GM08714 (cell line): ENCODE measurements around the gene TOB1.
"Not testable (repeated sequence)": the region's sequence is repeated elsewhere in the genome, so short reads cannot be mapped to it uniquely, and the experiment has no call there.

Experiments
- H3K4me3 ChIP-seq: fragments of 200-500 bp; sonication (Bioruptor generic); 2 replicates; pipeline ENCODE4 v1.5.1; 2014; ENCODE audit warnings: mild to moderate bottlenecking, low read length, inconsistent platforms
- ZNF274 ChIP-seq: IDR thresholded peaks from 2 replicates; pipeline ENCODE4 v1.6.1; 2012; ENCODE audit warnings: mild to moderate bottlenecking, low read depth, low read length

Gene TOB1

DNA sequence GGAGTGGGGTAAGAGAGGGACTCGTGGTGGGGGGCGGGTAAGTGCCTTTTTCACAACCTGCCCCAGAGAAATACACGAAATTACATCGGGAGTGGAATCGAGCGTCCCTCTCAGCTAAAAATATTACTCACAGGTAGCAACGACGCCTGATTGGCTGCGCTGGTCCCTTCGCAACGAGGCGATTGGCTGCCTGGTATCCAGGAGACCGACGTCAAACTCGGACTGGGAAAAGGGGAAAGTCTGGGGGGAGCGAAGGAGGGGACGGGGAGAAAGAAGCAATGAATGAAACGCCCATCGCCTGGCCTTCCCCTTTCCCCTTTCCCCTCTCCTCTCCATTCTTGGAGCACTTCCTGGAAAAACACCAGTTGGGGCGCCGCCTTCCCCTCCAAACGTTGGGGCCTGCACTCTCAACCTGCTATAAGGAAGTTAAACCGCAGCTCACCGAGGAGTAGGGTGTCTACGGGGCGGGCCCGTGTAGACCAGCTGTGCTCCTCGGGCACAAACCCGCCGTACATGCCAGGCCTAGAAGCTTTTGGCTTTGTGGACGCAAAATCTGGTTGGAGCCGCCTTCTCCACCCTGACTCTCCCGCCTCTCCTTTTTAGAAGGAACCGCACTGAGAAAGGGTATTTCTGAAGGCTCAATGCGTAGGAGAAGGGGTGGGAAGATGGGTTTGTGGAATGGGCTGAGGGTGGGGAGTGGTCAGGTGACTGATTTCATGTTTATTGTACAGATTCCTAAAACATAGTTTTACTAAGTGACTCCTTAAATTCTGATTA is 1.4 kb upstream of the TOB1 start:
- peak overlapping the region; percentile 75 for H3K4me3 ChIP-seq
- no peak for TF ChIP-seq ZNF274

DNA sequence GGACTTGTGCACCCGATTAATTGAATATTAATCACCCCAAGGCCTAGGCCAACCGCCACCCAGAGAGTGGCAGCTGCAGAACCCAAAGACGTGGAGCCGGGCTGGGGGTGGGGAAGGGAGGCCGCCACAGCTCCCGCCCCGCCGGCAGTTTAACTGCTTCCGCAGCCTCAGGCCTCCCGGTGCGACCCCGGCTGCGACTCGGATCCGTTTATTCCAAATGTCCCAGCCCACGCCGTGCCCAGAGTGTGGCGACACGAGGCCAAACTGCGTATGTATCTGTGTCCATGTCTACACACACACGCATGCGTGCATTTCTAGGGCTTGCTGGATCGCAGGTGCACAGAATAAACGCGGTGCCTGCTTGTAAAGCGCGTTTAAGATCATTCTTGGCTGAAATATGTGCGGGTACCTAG is 802 bp upstream of the TOB1 start:
- TF ChIP-seq ZNF274 = no peak
- peak overlapping the region; percentile 75 for H3K4me3 ChIP-seq

DNA sequence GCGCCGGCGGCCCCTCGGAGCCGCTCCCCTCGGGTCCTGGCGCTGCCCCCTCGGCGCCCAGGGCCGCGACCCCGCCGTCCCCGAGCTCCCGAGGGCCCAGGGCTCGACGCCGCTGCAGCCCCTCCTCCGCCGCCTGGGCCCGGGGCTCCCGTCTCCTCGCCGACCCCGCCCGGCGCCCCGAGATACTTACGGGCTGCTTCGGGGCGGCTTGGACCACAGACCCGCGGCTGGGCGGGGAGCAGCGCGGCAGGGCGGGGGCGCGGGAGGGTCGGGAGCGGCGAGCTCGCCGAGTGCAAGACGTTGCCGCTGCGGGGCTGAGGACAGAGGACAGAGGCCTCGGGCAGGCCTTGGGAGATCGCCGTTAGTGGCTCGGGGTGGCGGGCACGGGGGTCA is 290 bp downstream of the TOB1 start:
- no peak for TF ChIP-seq ZNF274
- H3K4me3 ChIP-seq = peak overlapping the region; percentile 95

DNA sequence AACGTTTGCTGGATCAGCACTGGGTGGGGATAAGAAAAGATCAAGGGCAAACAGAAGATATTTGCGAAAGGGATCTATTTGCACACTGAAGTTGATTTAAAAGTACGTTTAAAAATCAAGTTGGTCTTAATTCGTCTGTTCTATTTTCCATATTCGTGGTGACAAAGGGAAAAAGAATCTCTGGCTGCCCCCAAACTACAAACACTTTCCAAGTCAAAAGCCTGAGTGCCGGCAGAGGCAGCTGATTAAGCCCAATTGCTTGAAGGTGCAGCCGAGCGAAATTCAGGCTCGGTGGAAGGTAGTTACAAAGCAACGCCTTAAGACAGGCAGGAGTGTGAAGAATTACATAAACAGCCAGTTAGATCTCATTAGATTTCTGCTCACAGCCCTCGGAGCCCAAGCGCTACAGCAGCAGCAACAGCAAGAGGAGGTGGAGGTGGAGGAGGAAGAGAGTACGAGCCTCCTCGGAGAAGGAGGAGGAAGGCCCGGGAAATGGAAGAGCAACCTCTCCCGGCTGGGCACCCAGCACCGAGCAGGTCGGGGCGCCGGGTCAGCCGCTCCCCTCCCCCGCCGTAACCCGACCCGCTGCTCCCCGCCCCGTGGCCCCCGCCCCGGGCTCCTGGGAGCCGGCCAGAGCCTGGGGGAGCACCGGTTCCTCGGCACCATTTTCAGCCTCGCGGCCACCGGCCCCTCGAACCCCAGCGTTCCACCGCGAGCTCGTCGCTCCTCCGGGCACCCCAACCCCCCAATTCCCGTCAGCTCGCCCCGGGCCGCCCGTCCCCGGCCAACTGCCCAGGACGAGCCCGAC is 890 bp downstream of the TOB1 start:
- no peak for TF ChIP-seq ZNF274
- H3K4me3 ChIP-seq = peak overlapping the region; percentile 95

DNA sequence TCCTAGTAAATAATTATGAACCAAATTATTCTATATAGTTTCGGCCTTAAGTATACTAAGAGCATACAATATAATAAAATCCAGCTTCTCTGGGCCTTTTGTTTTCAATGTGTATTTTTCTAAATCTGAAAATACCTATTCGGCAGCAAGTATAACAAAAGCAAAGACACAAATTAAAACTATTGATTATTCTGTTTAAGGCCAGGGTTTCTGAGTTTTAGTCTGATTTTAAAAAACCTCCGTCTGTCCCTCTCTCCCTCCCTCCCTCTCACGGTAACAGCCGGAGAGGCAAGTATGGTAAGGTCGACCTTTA is 1.5 kb downstream of the TOB1 start:
- no peak for TF ChIP-seq ZNF274
- H3K4me3 ChIP-seq = peak overlapping the region; percentile 95

DNA sequence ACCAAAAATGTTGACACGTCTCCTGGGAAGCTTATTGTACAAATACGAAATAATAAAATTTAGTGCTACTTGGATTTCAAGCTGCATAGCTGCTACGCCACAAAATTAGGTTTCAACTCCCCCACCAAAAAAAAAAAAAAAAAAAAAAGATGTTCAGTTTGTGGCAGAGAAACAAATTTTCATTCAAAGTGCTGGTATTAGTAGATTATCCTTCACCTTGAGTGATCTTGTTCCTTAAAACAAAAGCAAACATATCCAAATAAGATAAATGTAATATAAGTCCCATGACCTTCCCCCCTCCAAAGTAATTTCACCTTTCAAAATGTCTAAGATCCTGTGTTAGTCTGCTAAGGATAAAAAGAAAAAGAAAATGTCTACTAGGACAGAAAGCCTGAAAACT is 2.2 kb downstream of the TOB1 start:
- H3K4me3 ChIP-seq = no peak overlapping the region; the same call in 1 of the 2 replicates
- TF ChIP-seq ZNF274 = no peak

DNA sequence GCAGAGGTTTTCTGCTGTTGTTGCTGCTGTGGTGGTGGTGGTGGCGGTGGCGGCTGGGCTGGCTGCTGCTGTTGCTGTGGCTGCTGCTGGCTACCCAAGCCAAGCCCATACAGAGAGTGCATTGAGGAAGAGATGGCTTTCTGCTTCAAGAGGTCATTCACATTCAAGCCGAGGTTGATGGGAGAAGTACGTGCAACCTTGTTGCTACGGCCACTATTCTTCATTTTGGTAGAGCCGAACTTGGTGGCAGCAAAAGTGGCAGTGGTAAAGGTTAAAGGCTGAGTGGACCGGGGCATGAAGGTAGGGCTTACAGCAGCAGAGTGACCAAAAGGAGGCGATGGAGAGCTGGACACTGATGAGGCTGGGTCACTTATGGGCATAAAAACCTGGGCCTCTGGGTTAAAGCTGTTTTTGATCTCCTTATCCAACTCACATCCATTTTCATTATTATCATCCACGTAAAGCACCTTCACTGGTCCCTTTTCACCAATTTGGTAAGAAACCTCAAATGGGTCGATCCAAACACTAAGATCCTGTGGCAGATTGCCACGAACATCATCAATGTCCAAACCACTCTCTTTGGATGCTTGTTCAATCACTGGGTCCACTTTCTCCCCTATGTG is 2.8 kb downstream of the TOB1 start:
- no peak for TF ChIP-seq ZNF274
- H3K4me3 ChIP-seq = no peak overlapping the region

DNA sequence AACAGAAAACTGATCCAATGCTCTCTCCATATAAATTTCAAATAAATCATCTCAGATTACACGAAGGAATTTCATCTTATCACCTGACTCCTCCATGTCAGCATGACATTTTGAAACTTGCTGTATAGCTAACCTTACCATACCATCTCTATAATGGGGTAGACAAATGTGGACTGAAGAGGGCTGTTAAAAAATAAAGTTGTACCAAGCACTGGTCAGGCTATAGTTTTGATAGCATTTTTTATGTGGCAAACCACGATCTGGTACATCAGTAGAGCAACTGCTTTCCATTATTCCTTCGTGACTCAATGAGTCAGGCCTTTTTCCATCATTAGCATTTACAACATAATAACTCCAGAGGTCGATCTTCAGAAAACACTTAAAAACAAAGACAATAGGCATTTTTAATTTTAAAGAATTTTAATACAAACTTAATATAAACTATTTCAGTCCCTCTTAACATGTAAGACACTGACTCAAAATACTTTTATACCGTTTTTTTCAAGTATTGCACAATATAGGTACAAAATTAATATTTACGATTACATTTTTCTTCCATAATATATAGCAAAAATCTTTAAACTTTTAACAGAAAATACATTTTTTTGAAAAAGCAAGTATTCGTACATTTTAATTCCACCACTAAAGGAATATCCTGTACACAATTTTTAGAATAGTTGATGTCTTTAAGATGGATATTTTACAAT is 4.2 kb downstream of the TOB1 start:
- H3K4me3 ChIP-seq = no peak overlapping the region
- no peak for TF ChIP-seq ZNF274

DNA sequence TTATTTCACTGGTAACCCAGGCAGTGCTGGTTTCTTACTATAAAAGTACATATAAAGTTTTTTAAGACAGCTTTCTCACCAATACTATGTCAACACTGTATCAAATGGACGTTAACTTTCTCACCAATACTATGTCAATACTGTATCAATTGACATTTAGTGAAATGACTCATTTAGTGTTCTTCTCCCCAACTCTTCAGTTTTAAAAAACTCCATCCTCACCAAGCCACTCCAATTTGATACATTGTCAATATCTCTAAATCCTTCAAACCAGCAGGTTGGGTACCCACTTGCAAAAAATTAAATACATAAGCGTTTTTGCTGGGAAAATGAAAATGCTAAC is 4.8 kb downstream of the TOB1 start:
- TF ChIP-seq ZNF274 = no peak
- H3K4me3 ChIP-seq = no peak overlapping the region

DNA sequence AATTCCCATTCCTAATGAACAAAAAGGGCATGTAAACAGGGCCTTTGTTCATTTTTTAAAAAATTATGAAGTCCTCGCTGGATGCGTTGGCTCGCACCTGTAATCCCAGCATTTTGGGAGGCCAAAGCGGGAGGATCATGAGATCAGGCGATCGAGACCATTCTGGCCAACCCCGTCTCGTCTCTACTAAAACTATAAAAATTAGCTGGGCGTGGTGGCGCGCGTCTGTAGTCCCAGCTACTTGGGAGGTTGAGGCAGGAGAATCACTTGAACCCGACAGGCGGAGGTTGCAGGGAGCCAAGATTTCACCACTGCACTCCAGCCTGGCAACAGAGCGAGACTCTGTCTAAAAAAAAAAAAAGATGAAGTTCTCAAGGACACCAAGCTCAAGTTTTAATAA is 6.4 kb downstream of the TOB1 start:
- H3K4me3 ChIP-seq = not testable (repeated sequence)

DNA sequence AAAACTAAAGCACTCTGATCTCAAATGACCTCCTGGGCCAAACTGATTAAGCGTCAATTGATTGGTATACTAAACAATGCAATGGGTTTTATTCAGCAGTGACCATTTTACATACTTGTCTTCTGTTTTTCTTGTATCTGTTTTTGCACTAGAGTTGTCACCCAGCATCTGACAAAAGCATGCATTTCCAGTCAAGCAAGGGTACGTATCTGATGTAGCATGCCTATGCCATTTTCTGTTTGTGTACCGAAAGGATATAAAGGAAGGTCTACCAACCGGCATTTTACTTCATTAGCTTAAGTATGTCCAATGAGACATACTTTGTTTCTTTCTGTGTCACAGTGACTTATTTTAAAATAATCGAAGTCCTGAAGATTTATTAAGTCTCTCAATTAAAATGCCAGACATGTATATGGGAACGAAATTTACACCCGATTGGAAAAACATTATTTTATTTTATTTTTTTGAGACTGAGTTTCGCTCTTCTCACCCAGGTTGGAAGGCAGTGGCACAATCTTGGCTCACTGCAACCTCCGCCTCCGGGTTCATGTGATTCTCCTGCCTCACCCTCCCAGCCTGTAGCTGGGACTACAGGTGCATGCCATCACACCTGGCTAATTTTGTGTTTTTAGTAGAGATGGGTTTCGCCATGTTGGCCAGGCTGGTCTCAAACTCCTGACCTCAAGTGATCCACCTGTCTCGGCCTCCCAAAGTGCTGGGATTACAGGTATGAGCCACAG is 7.5 kb downstream of the TOB1 start:
- TF ChIP-seq ZNF274 = no peak
- no peak overlapping the region for H3K4me3 ChIP-seq

DNA sequence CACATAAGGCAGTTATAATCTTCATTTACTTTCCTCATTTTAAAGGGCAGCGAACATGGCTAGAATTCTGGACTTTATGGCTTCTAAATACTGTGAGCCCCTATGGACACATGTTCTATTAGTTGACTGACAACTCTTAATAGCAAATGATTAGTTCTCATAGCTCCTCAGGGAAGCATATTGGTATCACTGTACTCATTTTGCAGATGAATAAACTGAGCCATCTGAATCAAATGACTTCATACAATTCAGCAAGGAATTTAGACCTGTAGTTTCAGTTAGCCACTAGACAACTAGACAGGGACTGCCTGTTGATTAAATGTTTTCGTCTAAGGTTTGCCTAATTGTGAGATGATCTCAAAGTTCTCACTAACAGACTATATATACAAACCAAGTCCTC is 9.7 kb downstream of the TOB1 start:
- TF ChIP-seq ZNF274 = no peak
- no peak overlapping the region for H3K4me3 ChIP-seq

DNA sequence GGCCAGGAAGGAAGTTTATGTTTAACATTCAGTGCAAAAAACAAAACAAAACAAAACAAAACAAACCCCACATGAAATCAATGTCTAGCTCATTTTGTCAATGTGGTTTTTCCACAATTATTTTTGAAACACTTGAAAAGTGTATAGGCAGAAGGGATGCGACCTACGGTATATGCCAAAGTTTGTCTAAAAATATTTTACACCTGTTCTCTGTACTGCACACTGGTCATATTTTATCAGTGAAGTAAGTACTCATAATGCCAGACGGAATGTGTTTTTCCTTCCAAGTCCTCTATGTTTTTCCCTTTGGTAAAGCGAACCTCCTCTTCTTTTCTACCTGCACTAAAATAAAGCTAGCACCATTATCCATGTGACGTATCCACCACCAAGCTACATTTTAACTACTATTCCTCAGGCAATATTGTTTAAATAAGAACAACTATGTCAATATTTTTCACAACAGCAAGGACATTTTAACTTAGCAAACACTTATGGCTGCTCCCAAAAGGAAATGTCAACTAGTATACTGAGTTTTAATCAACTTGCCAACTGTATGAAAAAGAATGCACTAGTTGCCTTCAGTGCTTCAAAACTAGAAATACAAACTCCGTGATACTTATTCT is 10.3 kb downstream of the TOB1 start:
- no peak for TF ChIP-seq ZNF274
- H3K4me3 ChIP-seq = no peak overlapping the region

DNA sequence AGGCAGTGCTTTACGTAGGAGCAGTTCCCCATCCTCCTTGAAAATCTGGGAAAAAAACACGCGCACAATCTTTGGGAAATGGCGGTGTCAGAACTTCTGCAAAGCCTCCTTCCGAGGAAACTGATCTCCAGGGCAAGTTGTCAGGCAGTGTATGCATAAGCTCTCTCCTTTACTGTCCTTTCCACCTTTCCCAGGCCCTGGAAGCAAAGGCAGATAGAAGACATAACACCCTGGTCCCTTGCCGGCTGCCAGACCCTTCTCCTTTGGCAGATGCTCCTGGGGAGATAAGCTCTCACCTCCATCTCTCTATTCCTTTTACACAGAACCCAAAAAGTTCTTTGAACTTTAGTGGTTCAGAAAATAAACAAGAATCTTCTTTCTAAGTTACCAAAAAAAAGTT is 12.4 kb downstream of the TOB1 start:
- no peak for TF ChIP-seq ZNF274
- H3K4me3 ChIP-seq = no peak overlapping the region
